Neural progenitor cell (in vitro differentiated cells): ENCODE results near the gene KRTAP5-6. TPM values are rescaled to one million over a fixed set of nuclear protein-coding genes. Genes with fewer than 3 reads are reported as not detected.

Experiments
- DNase-seq: peaks from one replicate; pipeline ENCODE4 v3.0.0-alpha.2; 2016; ENCODE audit warnings: low spot score
- H2AFZ ChIP-seq: fragments of 200-600 bp; sonication (generic); replicated peaks from 2 replicates; pipeline ENCODE4 v1.6.1; 2016; ENCODE audit warnings: antibody characterized with exemption
- H3F3A ChIP-seq: fragments of 200-600 bp; sonication (generic); 2 replicates; pipeline ENCODE4 v1.6.1; 2016; ENCODE audit warnings: antibody characterized with exemption, low read depth
- H3K27ac ChIP-seq: fragments of 200-600 bp; sonication (generic); 2 replicates; pipeline ENCODE4 v1.5.1; 2016; ENCODE audit warnings: mild to moderate bottlenecking
- H3K27me3 ChIP-seq: fragments of 200-600 bp; sonication (generic); 2 replicates; pipeline ENCODE4 v1.6.1; 2016; ENCODE audit warnings: mild to moderate bottlenecking, moderate library complexity
- H3K36me3 ChIP-seq: fragments of 200-600 bp; sonication (generic); 2 replicates; pipeline ENCODE4 v1.5.1; 2016
- H3K4me1 ChIP-seq: fragments of 200-600 bp; sonication (generic); 2 replicates; pipeline ENCODE4 v1.6.1; 2016; ENCODE audit warnings: mixed run types
- H3K4me2 ChIP-seq: fragments of 200-600 bp; sonication (generic); 2 replicates; pipeline ENCODE4 v1.6.1; 2016
- H3K4me3 ChIP-seq: fragments of 200-600 bp; sonication (generic); 2 replicates; pipeline ENCODE4 v1.5.1; 2016
- H3K79me2 ChIP-seq: fragments of 200-600 bp; sonication (generic); 2 replicates; pipeline ENCODE4 v1.6.1; 2016; ENCODE audit warnings: low read depth
- H3K9ac ChIP-seq: fragments of 200-600 bp; sonication (generic); 2 replicates; pipeline ENCODE4 v1.6.1; 2016
- H3K9me3 ChIP-seq: fragments of 200-600 bp; sonication (generic); 2 replicates; pipeline ENCODE4 v1.5.1; 2016; ENCODE audit warnings: low read depth
- H4K20me1 ChIP-seq: fragments of 200-600 bp; sonication (generic); 2 replicates; pipeline ENCODE4 v1.6.1; 2016; ENCODE audit warnings: low read depth
- H3K27ac Mint-ChIP-seq: 3 replicates; pipeline ENCODE4 v1.8.0; 2021; ENCODE audit warnings: mixed read lengths
- H3K27me3 Mint-ChIP-seq: 2 replicates; pipeline ENCODE4 v1.8.0; 2022; ENCODE audit warnings: low read depth, mild to moderate bottlenecking, inconsistent platforms, moderate library complexity, mixed read lengths; ENCODE audit not compliant: insufficient read depth
- H3K36me3 Mint-ChIP-seq: 3 replicates; pipeline ENCODE4 v1.8.0; 2021; ENCODE audit warnings: mixed read lengths
- H3K4me1 Mint-ChIP-seq: 3 replicates; pipeline ENCODE4 v1.8.0; 2021; ENCODE audit warnings: mixed read lengths
- H3K4me3 Mint-ChIP-seq: 3 replicates; pipeline ENCODE4 v1.8.0; 2021; ENCODE audit warnings: mild to moderate bottlenecking, moderate library complexity, mixed read lengths
- H3K9me3 Mint-ChIP-seq: 3 replicates; pipeline ENCODE4 v1.8.0; 2020; ENCODE audit warnings: mixed read lengths
- EZH2 ChIP-seq: fragments of 200-600 bp; sonication (generic); IDR thresholded peaks from 2 replicates; pipeline ENCODE4 v1.6.1; 2017; ENCODE audit warnings: antibody characterized with exemption, mild to moderate bottlenecking, moderate library complexity
- EZH2phosphoT487 ChIP-seq: fragments of 200-600 bp; sonication (generic); IDR thresholded peaks from 2 replicates; pipeline ENCODE4 v1.6.1; 2017; ENCODE audit warnings: antibody characterized with exemption
- total RNA-seq: library from RNA; depleted of rRNA; stranded (reverse); fragments of >200 nt; gene quantifications from 2 replicates; pipeline ENCODE4 v1.2.3, GENCODE V29; 2015; ENCODE audit warnings: low replicate concordance
- TF ChIP-seq, protein P1 (sequence below): fragments of 200-600 bp; sonication (generic); IDR thresholded peaks from 2 replicates; pipeline ENCODE4 v1.5.1; 2017; ENCODE audit warnings: antibody characterized with exemption, mild to moderate bottlenecking

Gene KRTAP5-6
- total RNA-seq, 1 donor from 2014 or later = not detected

DNA sequence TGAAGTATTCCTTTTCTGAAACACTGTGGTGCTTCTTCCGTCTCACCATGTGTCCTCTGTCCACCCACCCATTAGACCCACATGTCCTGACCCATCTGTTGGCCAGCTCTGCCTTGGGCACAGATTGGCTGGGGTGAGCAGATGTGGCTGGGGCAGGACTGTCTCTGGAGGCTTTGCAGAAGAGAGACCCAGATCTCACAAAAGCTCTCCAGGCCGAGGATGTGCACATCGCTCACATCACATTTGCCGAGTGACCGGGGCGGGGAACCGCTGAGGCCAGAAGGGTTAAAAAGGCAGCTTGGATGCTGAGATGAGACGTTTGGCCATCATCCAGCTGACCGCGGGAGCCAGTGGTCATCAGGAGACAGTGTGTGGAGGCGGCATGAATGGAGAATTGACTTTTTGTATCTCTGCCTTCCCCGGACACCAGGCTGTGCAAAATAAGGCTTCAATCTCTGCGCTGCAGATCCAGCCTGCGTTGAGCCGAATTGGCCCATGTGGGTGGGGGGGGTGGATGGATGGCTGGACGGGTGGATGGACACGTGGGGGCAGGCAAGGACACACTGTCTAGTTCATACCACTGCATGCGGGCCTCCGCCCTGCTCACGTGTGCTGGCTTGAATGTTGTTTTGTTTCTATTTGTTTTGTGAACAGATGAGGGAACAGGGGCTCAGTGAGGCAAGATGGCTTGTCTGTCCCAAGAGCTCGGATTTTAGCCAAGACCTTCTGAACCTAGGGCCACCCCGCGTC lies 47.3 kb downstream of the KRTAP5-6 start:
- Histone ChIP-seq H3K79me2 (no peaks in the 10 kb centered on the region), H4K20me1 (peaks cover 1% of the 10 kb centered on the region), H3K4me1 (peaks cover 9% of the 10 kb centered on the region), H3K27ac (no peak overlapping the region), H3F3A (peaks cover 9% of the 10 kb centered on the region), H3K4me2 (no peak overlapping the region), H3K27me3 (peaks cover 78% of the 10 kb centered on the region), H3K4me3 (no peak overlapping the region), H3K36me3 (no peaks in the 10 kb centered on the region), H2AFZ (no peak overlapping the region), H3K9me3 (no peaks in the 10 kb centered on the region), H3K9ac (no peak overlapping the region)
- peaks cover 4% of the 10 kb centered on the region for H3K36me3 Mint-ChIP-seq
- no peak for DNase-seq
- TF ChIP-seq EZH2phosphoT487 (no peak), EZH2 (no peak)
- TF ChIP-seq, protein P1, sequence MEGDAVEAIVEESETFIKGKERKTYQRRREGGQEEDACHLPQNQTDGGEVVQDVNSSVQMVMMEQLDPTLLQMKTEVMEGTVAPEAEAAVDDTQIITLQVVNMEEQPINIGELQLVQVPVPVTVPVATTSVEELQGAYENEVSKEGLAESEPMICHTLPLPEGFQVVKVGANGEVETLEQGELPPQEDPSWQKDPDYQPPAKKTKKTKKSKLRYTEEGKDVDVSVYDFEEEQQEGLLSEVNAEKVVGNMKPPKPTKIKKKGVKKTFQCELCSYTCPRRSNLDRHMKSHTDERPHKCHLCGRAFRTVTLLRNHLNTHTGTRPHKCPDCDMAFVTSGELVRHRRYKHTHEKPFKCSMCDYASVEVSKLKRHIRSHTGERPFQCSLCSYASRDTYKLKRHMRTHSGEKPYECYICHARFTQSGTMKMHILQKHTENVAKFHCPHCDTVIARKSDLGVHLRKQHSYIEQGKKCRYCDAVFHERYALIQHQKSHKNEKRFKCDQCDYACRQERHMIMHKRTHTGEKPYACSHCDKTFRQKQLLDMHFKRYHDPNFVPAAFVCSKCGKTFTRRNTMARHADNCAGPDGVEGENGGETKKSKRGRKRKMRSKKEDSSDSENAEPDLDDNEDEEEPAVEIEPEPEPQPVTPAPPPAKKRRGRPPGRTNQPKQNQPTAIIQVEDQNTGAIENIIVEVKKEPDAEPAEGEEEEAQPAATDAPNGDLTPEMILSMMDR = no peak
- no peak overlapping the region for H3K4me3 Mint-ChIP-seq
- H3K27me3 Mint-ChIP-seq = peaks cover 16% of the 10 kb centered on the region
- H3K27ac Mint-ChIP-seq = no peak overlapping the region
- H3K4me1 Mint-ChIP-seq = peaks cover 3% of the 10 kb centered on the region
- H3K9me3 Mint-ChIP-seq = peaks cover 7% of the 10 kb centered on the region

DNA sequence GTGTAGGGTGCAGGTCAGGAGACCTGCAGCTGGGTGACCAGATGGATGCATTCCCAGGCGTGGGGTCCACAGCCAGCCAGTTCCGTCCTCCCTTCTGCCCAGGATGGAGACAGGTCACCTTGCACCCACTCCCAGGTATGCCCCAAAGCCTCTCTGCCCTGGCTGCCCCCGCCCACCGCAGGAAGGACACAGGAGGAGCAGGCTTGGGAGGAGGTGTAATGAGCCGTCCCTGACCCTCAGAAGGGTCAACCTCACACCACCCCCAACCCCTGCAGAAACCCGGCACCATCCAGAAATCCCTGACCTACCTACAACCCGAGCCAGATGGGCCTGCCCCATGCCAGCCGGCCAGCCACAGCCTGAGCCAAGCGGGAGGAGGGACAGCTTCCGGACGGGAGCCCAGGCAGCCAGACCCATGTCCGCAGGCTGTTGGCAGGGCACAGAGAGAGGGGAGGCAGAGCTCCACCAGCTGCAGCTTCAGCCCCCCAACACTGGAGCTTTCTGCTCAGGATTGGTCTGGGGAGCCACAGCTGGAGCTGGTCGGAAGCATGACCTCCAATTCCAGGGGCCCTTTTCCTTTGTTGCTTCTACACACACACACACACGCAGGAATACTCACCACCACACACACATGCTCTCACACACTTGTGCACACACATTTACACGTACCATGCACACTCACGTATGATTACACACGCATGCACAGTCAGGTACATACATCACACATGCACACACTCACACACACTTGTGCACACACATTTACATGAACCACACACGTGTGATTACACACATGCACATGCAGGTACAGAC lies 48.1 kb downstream of the KRTAP5-6 start:
- TF ChIP-seq EZH2phosphoT487 = no peak
- no peak for TF ChIP-seq EZH2
- TF ChIP-seq, protein P1 = no peak
- no peak overlapping the region for H3K9ac ChIP-seq
- no peak overlapping the region for H3K4me2 ChIP-seq
- no peak overlapping the region for H3K4me3 ChIP-seq
- H3K36me3 Mint-ChIP-seq = peaks cover 4% of the 10 kb centered on the region
- H3K27me3 ChIP-seq = peaks cover 79% of the 10 kb centered on the region
- H3K9me3 Mint-ChIP-seq = peaks cover 7% of the 10 kb centered on the region
- H4K20me1 ChIP-seq = peaks cover 8% of the 10 kb centered on the region
- H3K27me3 Mint-ChIP-seq = peaks cover 23% of the 10 kb centered on the region
- H3K9me3 ChIP-seq = no peaks in the 10 kb centered on the region
- no peak overlapping the region for H2AFZ ChIP-seq
- no peak overlapping the region for H3K27ac ChIP-seq
- peaks cover 10% of the 10 kb centered on the region for H3K4me1 Mint-ChIP-seq
- no peak overlapping the region for H3K27ac Mint-ChIP-seq
- no peaks in the 10 kb centered on the region for H3K79me2 ChIP-seq
- no peak for DNase-seq
- H3K4me1 ChIP-seq = peaks cover 16% of the 10 kb centered on the region
- peaks cover 14% of the 10 kb centered on the region for H3F3A ChIP-seq
- no peak overlapping the region for H3K4me3 Mint-ChIP-seq
- H3K36me3 ChIP-seq = no peaks in the 10 kb centered on the region

DNA sequence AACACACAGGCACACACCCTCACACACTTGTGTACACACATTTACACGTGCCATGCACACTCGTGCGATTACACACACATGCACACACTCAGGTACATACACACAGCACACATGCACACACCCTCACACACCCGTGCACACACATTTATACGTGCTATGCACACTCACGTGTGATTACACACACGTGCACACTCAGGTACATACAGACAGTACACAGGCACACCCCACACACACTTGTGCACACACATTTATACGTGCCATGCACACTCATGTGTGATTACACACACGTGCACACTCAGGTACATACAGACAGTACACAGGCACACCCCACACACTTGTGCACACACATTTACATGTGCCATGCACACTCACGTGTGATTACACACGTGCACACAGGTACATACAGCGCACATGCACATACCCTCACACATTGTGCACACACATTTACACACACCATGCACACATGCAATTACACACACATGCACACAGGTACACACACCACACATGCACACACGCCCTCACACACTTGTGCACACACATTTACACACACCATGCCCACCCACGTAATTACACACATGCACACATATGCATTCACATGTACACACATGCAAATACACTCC lies 48.8 kb downstream of the KRTAP5-6 start:
- Mint-ChIP-seq H3K4me3 (no peak overlapping the region), H3K9me3 (peaks cover 7% of the 10 kb centered on the region), H3K27ac (no peak overlapping the region), H3K36me3 (peaks cover 4% of the 10 kb centered on the region), H3K27me3 (peaks cover 28% of the 10 kb centered on the region), H3K4me1 (peaks cover 15% of the 10 kb centered on the region)
- Histone ChIP-seq H3K4me3 (no peak overlapping the region), H4K20me1 (peaks cover 8% of the 10 kb centered on the region), H3K4me1 (peaks cover 18% of the 10 kb centered on the region), H3K4me2 (no peak overlapping the region), H3F3A (peaks cover 15% of the 10 kb centered on the region), H3K36me3 (no peaks in the 10 kb centered on the region), H3K27ac (no peak overlapping the region), H3K9ac (no peak overlapping the region), H3K27me3 (peaks cover 79% of the 10 kb centered on the region), H2AFZ (no peak overlapping the region), H3K9me3 (no peaks in the 10 kb centered on the region), H3K79me2 (no peaks in the 10 kb centered on the region)
- no peak for TF ChIP-seq EZH2
- TF ChIP-seq, protein P1 = no peak
- no peak for TF ChIP-seq EZH2phosphoT487
- no peak for DNase-seq
